Measurements from ENCODE around the gene MYL6.
"Not testable (repeated sequence)": the region's sequence is repeated elsewhere in the genome, so short reads cannot be mapped to it uniquely, and the experiment has no call there.

MYL6 gene

DNA sequence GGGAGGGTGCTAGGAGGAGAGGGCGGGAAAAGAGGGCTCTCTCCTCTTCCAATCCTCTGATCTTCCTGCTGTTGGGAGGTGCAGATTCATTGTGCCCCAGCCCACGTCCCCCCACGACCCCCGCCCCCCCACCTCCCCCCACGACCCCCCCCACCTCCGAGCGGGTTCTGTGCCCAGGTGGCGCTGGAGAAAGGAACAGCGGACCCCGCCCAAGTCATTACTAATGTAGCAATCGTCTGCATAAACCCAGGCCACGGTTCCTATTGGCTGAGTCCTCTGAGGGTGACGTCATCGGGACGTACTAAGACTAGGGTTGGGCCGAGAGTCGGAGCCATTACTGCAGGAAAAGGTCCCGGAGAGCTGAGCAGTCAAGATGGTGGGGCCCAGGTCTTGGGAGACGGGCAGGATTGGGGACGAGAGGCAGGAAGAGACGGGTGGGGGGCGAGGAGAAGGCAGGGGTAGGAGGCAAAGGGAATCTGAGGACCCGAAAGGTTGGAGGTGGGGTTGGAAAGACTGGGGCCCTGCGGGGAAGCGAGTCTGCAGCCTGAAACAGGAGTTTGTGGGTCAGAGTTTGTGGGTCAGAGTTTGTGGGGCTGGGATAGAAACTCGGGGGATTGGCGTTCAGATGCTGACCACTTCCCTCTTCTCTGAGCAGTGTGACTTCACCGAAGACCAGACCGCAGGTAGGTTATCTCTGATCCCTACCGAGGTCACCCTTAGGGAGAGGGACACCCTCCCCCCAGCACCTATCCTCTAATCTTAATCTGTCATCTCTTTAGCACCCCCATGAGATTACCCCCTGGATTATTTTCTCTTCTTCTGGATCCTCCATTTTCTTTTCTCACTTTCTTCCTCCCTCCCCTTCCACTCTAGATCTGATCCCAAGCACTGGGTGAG is at the start of gene MYL6:
Gene MYL6, plus strand, starts transcription at position 331 of the 897 bp plus-strand sequence. Its CDS starts 43 bp downstream, at position 374.
- DNase-seq = peak; percentile 98

DNA sequence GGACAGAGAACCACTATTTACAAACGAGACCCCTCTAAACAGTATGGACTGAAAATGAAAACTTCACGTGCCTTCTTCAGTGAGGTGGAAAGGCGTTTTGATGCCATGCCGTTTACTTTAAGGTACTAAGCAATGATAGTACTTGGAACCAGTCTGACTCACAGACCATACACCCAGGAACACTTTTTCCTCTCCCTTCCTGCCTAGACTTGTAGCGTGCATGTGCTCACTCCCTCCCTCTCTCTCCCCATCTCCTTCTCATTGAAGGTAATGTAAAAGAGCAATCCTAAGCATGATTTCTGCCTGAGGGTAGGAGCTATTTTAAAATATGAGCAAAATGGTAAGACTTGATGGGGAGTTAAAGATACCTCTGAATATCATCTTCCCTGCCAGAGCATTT is 47.6 kb upstream of the MYL6 start:
- DNase-seq = no peak

DNA sequence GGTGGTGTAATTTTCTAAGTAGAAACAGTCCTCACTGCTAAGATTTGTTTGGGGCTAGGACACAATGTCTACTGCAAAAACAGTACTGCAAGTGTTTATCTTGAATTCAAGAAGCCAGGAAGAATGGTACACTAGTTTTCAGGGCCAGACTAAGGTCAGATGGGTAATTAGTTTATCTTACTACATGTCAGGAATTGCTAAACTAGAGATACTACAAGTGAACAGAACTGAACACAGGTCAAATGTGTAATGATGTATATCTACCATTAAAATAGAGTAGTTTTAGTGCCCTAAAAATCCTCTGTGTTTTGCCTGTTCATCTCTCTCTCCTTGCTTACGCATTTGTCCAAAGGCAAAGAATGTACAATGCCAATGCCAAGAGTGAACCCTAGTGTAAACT is 44.1 kb upstream of the MYL6 start:
- DNase-seq = no peak

DNA sequence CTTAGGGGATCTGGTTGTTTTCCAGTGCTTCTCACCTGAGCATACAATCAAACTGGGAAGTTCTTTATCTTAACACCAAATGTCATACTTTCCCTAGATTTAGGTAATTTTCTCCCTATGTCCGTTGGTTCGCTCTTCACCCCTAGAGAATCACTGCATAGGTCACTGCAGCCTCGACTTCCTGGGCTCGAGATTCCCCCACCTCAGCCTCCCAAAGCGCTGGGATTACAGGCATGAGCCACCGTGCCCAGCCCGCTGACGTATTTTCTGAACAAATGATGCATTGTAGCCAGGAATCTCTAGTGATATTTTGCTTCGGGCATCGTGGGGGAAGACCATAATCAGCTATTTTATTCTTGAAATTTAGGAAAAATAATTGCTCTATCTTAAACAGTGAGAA is 42.8 kb upstream of the MYL6 start:
- DNase-seq = peak; percentile 40

DNA sequence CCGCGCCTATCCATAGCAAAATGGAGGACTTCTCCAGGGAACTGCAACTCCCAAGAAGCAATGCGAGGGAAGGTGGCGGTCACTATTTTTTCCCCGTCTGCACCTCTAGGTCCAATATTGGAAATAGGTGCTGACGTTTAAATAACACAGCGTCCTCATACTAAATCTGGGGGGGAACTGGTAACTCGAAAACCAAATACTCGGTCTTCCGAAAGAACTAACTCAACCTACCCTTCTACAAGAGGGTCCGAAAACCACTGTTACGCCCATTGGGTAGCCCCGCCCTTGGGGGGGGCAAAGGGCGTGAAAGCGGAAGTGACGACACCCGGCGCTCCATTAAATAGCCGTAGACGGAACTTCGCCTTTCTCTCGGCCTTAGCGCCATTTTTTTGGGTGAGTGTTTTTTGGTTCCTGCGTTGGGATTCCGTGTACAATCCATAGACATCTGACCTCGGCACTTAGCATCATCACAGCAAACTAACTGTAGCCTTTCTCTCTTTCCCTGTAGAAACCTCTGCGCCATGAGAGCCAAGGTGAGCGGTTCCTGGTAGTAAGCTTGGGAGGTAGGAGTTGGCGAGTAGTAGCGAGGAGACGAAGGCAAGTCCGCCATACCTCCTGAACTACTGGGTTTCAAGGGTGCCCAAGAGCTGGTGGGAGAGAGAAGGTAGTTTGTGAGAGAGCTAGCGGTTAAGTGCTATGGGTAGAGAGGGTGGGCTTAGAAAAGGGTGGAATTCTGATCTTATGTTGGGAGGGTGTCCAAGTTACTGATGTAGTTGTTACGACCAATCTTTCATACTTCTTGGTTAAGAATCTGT is 41.7 kb upstream of the MYL6 start, which contains the start of gene RPL41:
Gene RPL41, plus strand, starts transcription at position 367 of the 815 bp plus-strand sequence.
- DNase-seq = peak; percentile 97

DNA sequence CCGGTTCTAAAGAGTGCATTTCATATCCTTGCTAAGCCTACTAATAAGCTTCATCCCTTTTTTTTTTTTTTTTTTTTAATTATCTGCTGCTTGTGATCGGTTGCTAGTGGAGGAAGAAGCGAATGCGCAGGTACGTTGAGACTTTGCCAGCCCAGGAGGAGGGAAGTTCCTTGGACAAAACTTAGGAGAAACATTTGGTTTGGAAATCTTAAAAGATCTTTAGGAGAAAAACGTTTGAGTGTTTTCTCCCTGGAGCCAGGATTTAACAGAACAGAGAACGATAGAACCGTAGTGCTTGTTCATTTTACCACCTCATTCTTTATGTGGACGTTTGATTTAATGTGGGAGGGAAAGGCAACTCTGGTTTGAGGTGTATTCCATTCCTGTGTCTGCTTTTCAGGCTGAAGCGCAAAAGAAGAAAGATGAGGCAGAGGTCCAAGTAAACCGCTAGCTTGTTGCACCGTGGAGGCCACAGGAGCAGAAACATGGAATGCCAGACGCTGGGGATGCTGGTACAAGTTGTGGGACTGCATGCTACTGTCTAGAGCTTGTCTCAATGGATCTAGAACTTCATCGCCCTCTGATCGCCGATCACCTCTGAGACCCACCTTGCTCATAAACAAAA is 41.0 kb upstream of the MYL6 start:
- DNase-seq = not testable (repeated sequence)

DNA sequence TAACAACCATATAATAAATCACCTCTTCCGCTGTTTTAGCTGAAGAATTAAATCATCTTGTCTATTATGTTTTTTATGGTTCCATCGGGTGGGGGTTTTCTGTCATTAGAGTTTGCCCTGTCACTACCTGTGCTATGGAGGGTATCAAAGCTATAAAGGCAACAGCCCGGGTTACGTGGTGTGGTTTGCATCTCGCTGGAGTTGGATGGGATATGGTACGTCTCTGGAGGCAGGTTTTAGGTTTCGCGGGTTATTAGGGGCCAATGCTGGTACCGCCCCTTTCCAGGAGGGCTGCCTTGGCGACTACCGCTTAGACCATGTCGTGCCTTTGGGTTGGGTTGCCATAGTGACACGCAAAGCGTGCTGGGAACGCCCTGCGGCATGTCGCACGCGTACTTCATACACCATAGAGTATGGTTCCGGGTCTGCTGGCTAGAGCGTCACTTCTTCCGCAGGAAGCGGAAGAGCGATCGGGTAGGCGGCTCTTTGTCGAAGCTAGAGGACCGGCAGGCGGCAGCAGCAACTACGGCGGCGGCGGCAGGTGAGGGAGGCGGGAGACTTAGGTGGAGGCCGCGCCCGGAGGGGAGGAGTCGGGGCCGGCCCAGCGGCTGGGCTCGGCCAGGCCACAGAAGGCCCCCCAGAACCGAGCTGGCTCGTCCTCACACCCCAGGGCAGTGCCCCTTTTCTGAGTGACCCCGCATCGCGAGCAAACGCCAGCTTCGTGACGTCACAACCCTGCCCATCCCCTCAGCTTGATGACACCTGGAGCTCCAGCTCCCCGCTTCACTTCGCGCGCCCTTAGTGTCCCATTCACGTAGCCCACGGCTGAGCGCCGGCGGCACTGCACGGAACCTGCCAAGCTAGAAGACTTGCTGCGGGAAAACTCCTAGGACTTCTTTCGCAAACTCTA is 40.1 kb upstream of the MYL6 start, which contains the start of gene ZC3H10:
Gene ZC3H10, plus strand, starts transcription at position 489 of the 910 bp plus-strand sequence. CDS start 2,297 bp downstream, outside the sequence.
- peak; percentile 99 for DNase-seq

DNA sequence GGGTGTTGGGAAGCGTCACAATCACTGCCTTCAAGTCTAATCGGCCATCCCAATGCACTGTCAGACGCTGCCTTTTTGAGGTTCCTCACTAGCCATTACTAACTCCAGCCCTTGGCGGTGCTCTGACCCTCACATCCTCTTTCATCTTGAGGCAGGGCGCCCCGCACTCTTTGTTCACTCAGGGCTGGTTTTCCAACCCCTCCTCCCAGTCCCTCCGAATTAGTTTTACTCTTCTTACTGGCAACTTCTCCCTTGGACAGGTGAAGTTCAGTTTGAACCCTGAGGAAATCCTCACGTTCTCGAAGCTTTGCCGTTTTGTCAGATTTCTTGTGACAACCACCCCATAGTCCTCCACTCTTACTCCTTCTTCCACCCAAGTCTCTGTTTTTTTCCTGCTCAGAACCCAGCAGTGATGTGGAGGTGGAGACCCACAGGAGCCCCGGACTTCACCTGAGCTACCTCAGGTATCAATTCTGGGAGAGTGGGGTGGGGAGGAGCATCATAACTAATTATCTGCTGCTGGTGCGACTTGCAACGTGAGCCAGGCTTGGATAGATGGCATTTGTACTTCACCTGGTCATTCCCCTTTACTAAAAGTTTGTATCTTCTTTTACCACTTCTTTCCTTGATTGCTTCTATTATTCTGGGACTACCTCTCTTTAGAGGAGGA is 39.3 kb upstream of the MYL6 start:
- peak; percentile 80 for DNase-seq

DNA sequence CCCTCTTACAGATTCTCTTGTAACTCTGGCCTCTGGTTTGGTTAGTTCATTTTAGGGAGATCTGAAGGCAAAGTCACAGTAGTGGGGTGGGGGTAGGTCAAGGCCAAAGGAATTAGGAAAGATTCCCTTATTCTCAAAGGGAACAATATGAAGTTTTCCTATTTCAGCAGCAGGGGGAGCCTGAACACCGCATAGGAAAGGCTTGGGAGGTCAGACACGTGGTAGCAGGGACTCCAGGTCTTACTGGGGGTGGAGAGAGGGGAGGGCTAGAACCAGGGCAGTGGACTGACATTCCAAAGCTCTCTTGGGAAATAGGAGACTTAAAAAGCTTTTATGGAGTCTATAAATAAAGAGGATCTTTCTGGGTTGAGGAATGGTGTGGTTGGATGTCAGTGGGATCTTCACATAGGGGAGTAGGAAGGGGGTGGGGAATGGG is 38.8 kb upstream of the MYL6 start:
- peak; percentile 90 for DNase-seq

DNA sequence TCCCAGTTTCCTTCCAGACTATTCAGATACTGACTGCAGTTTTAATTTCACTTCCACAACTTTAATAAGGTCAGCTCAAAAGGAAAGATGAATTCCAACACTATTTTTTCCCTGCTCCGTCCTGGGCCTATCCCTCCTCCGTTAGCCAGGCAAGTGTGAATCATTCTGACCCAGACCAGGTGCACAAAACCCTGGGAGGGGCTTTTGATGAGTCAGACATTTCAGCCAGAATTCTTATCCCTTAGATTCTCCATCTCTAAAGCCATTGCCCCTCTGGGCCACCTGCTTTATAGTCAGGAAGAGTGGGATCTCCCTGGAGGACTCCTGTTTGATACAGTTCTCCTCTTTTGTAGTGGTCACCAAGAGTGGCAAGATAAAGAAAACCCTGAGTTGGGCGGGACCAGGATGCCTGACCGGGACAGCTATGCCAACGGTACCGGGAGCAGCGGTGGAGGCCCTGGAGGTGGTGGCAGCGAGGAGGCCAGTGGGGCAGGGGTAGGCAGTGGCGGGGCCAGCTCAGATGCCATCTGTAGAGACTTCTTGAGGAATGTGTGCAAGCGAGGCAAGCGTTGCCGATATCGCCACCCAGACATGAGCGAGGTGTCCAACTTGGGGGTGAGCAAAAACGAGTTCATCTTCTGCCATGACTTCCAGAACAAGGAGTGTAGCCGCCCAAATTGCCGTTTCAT is 37.9 kb upstream of the MYL6 start:
- no peak for DNase-seq

DNA sequence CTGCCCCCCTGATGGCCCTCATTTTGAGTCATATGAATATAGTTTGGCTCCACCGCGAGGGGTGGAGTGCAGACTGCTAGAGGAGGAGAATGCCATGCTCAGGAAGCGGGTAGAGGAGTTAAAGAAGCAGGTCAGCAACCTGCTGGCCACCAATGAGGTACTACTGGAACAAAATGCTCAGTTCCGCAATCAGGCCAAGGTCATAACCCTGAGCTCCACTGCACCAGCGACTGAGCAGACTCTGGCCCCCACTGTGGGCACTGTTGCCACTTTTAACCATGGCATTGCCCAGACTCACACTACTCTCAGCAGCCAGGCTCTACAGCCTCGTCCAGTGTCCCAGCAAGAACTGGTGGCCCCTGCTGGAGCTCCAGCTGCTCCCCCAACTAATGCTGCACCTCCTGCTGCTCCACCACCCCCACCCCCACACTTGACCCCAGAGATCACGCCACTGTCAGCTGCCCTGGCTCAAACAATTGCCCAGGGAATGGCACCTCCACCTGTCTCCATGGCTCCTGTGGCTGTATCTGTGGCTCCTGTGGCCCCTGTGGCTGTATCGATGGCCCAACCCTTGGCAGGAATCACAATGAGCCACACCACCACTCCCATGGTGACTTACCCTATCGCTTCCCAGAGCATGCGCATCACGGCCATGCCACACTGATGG is 36.8 kb upstream of the MYL6 start:
- DNase-seq = no peak

DNA sequence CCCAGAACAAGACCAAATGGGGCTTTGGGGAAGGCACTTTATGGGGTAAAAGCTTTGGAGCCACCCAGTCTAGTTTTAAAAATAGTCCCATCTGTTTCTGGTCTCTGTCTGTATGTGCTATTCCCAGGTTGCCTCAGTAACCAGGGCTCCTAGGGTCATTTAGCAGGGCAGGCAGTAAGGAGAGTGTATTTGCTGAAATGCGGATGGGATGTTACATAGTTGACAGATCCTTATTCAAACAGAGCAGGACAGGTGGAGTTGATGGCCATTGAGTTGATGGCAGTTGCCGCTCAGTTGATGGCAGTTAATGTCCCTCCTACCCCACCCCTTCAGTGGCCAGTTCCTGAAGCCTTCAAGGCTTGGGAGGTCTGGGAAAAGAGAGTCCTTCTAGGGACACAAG is 35.5 kb upstream of the MYL6 start:
- DNase-seq = no peak

DNA sequence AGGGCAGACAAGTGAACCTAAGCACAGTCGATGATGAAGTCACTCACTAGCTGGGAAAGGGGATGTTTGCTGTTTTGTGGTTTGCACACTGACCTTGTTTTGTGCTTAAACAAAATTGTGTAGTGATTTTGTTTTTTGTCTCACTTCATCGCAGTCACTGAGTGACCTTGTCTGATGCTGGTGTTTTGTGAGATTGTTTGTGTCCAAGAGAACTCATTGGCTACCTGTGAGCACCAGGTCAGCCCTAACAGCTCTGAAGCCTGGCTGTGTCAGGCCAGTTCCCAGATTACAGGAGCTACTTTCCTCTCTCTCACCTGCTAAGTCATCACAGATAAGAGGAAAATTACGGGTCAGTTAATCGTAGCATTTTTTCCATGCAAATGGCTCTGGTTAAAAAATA is 34.0 kb upstream of the MYL6 start:
- DNase-seq = peak; percentile 26

DNA sequence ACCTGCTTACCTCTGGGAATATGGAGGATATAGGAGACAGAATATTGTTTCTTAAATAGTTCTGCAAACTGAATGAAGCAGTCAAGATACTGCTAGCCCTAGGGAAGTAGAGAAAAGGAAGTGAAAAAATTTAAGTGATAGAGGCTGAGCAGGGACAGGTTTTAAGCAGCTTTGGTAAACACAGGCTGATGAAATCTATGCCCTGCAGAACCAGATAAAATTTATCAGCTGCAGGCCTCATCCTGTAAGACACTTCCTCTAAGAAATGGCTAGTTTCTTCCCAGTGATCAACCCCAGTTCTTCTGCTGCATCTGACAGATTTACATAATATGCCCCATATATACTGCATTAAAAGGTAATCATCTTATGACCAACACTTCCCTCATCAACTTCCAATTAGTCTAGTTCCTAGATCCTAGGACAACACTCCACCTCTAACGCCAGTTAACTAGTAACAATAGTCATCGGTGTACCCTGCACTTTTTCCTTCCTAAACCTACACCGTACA is 31.4 kb upstream of the MYL6 start:
- peak; percentile 93 for DNase-seq

DNA sequence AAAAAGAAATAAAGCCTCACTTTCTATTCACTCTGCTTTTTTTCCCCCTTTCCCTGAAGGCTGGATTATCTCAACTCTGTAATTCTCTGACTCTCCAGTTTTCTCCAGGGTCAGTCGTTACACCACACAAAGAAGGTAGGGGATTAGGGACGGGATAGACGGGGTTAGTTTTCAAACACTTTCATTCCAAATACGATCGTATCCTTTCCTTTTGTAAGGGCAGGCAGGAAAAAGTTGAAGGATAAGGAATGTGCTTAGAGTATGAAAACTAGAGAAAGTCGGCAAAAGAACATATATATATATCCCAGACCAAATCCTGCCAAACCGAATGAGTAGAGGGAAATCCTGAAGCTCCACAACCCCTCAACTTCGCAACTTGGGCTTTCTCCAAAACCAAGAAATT is 30.7 kb upstream of the MYL6 start:
- no peak for DNase-seq

DNA sequence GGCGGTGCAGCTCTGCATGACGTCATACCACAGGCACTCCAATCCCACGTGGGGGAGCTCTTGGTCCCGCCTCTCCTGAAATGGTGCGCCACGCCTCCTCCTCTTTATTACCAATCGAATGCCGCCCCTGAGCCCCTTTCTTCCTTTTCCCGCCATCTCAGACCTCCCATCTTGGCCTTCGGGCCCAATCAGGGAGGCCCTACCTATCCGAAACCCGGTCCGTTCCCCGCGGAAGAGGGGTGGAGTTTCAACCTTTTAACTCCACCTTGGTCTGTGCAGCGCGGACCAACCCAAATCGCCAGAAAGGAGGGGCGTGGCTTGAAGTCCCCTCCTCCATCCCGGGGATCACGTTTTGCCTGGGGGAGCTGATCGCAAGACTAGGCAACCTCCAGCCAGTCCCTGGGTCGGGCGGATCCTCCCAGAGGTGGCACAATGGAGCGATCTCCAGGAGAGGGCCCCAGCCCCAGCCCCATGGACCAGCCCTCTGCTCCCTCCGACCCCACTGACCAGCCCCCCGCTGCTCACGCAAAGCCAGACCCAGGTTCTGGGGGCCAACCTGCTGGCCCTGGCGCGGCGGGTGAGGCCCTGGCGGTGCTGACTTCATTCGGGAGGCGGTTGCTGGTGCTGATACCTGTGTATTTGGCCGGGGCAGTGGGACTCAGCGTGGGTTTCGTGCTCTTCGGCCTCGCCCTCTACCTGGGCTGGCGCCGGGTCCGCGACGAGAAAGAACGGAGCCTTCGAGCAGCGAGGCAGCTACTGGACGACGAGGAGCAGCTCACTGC is 30.1 kb upstream of the MYL6 start, which contains the start of gene ESYT1:
Gene ESYT1, plus strand, starts transcription at position 380 of the 782 bp plus-strand sequence. Its CDS starts 53 bp downstream, at position 433.
- peak; percentile 100 for DNase-seq

DNA sequence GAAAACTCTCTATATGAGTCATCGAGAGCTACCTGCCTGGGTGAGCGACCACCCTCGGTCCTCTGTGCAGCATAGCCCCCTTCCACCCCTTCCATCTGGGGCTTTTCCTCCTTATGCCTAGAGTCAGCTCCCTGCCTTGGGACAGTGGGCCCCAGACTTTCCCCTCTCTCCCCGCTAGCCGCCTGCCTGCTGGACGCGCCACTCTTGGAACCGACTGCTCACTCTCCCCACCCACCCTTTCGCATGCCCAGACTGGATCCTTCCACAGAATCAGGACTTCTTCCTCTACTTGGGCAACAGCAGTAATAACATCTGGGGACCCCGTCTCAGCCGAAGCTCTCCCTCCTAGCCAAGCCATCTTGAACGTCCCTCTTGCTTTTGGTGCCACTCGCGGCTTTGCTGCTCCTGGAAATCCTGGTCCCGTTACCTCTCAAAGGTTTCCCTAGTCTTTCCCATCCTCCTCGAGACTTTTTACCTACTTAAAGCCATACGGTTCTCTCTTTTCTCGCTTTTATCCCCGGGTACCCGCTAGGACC is 29.4 kb upstream of the MYL6 start:
- DNase-seq = peak; percentile 58

DNA sequence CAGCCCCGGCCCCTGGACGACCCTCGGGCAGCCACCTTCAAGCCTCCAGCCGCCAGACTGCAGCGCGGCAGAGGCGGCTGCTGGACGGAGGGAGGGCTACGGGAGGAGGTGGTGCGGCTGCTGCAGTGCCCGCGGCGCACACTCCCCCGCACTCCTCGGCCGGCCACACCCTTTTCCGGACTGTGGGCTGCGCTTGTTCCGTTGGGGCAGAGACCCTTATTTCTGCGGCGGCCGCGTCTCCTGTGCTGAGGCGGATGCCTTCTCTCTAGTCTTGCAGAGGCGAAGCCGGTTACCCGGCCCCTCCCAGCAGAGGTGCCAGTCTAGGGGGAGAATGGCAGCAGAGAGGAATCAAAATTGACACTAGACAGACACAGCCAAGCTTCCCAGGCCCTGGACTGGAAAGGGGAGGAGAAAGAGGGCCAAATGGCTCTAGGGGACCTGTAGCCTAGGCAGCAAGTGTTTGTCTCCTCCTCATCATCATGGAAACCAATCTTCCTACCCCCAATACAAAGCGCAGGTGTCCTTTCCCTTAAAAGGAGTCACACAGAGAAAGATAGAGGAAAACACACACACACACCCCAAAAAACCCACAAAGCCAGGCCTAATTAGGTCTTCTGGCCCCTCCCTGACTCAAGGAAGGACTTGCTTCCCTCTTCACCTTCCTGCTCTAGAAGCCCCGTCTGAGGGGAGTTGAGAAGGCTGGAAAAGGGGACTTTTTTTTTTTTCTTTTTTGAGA is 28.8 kb upstream of the MYL6 start:
- DNase-seq = peak; percentile 87
